Measurements from ENCODE around the gene OR51I1.
A peak's percentile ranks its signal among the peaks of the same experiment; 100 is the strongest.

OR51I1 gene, protein sequence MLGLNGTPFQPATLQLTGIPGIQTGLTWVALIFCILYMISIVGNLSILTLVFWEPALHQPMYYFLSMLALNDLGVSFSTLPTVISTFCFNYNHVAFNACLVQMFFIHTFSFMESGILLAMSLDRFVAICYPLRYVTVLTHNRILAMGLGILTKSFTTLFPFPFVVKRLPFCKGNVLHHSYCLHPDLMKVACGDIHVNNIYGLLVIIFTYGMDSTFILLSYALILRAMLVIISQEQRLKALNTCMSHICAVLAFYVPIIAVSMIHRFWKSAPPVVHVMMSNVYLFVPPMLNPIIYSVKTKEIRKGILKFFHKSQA

DNA sequence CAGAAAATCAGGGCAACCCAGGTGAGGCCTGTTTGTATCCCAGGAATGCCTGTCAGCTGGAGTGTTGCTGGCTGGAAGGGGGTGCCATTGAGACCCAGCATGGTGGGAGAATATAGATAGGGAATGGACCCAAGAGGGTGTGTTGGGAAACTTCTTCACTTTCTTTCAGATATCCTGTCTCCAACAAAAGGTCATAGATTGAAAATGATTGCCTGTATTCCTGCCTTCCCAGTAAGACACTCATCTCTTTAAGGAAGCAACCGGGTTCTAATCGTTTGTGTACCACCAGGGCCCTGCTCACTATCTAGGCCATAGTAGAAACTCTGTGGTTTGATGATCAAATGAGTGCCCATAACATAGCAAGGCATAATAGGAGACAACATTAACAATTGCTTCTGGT is at the start of gene OR51I1:
Gene OR51I1, minus strand, starts transcription at position 101 of the 400 bp plus-strand sequence. Its CDS starts 0 bp downstream, at position 101.
- in situ Hi-C loops (cut with MboI; ENCODE audit: low pct_unique_long_range_greater_than_20kb, low sequenced_read_pairs): no loop called here

DNA sequence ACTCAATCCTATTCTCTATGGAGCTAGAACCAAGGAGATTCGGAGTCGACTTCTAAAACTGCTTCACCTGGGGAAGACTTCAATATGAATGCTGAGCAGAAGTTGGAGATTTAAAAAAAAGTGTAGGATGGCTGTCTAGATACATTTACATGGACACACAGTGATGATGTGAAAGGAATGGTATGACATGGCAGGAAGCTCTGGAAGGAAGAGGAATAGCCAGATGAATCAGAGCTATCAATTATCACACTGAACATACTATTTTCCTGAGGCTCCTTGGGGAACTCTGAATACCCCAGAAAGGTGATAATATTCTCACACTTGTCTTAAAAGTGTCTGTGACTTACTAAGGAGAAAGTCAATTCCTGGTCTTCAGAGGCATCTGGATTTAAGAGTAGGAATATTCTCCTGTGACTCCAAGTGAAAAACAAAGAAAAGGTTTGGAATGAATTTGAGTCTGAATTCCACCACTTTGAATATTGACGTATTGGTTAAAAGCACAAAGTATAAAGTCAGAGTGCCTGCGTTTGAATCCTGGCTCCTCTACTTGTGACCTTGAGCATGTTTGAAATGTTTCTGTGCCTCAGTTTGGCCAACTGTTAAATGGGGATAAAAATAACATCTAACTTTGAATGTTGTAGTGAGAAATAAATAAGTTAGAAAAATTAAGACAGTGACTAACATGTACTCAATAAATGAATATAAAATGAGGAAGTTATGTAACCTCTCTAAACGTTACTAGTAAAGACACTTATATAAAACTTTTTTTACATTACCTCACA is 48.5 kb upstream of the OR51I1 start:
- DNase-seq: no peak
- in situ Hi-C loops (cut with MboI; ENCODE audit: low pct_unique_long_range_greater_than_20kb, low sequenced_read_pairs): no loop called here

More for the DNA sequence above, at the start of gene OR51I1:
- DNase-seq: no peak

DNA sequence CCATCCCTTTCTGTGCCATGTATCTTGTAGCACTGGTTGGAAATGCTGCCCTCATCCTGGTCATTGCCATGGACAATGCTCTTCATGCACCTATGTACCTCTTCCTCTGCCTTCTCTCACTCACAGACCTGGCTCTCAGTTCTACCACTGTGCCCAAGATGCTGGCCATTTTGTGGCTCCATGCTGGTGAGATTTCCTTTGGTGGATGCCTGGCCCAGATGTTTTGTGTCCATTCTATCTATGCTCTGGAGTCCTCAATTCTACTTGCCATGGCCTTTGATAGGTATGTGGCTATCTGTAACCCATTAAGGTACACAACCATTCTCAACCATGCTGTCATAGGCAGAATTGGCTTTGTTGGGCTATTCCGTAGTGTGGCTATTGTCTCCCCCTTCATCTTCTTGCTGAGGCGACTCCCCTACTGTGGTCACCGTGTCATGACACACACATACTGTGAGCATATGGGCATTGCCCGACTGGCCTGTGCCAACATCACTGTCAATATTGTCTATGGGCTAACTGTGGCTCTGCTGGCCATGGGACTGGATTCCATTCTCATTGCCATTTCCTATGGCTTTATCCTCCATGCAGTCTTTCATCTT is 47.6 kb upstream of the OR51I1 start:
- in situ Hi-C loops (cut with MboI; ENCODE audit: low pct_unique_long_range_greater_than_20kb, low sequenced_read_pairs): no loop called here
- DNase-seq: no peak

DNA sequence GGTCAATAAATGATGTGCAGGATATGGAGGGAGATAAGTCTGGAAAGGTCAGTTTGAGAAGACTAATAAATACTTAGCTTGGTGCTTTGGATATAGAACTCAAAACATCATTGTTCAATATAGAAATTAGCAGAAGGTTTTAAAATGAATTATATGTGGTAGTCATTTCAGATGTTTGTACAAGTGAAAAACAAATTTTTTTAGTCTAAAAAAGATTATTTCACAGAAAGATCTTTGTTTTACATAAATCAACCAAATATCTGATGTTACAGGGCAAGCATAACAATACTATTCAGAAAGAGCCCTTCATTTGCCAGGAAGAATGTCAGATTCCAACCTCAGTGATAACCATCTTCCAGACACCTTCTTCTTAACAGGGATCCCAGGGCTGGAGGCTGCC is 47.1 kb upstream of the OR51I1 start, which contains the start of gene OR52D1:
Gene OR52D1, plus strand, starts transcription at position 301 of the 400 bp plus-strand sequence. Its CDS starts 22 bp downstream, at position 323.
- in situ Hi-C loops (cut with MboI; ENCODE audit: low pct_unique_long_range_greater_than_20kb, low sequenced_read_pairs): no loop called here

DNA sequence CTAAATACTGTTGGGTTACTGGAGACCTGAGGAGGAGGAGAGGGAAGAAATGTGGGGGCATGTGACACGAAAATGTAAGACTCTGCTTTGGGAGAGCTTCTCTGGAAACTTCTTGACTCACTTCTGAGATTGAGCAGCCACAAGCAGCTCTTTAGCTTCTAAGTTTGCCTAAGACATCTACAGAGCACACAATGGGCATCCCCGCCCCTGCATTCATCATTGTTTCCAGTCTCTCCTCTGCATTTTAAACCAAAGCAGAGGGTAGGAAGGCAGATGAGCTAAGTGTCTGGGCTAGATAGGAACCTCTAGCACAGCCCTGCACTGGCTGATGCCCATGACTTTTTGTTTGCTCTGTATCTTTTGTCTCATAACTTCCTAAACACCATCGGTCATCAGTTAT is 45.1 kb upstream of the OR51I1 start:
- in situ Hi-C loops (cut with MboI; ENCODE audit: low pct_unique_long_range_greater_than_20kb, low sequenced_read_pairs): no loop called here
- no peak for DNase-seq

More for the DNA sequence above, 47.1 kb upstream of the OR51I1 start, which contains the start of gene OR52D1:
- DNase-seq: no peak

DNA sequence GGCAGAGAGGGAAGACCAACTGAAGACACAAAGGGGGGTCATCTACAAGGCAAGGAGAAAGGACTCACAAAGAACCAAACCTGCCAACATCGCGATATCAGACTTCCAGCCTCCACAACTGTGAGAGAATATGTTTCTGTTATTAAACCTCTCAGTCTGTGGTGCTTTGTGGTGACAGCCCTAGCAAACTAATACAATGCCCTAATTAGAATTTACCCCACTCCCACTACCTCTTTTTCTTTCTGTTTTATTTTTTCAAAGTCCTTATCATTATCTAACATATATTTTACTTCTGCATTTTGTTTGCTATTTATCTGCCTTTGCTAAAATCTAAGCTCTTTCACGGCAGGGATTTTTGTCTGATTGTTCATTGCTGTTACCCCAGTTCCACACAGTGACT is 44.7 kb upstream of the OR51I1 start:
- in situ Hi-C loops (cut with MboI; ENCODE audit: low pct_unique_long_range_greater_than_20kb, low sequenced_read_pairs): no loop called here
- no peak for DNase-seq

DNA sequence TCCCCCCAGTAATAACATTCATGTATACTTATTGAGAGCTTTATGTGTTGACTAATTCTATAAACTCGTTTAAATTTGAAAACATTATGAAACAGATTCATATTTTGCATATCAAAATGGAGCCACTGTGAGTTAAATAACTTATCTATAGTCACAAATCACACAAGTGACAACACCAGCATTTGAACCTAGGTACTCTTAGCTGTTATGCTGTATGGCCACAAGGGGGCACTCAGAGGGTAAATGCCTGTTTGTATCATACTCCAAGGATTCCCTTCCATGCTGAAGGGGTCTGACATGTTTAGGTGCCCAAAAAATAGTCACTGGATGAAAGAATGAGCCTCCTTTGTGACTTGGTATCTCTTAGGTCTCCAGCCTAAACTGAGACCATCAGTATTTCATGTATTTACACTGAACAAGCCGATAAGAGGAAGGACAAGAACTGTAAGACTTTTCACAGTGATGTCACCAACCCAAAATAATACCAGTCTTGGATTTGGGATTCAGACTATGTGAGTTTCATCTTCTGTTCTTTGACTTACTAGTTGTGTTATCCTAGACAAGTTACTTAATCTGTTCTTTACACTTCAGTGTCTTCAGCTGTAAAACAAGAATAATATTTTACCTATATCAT is 35.0 kb upstream of the OR51I1 start:
- in situ Hi-C loops (cut with MboI; ENCODE audit: low pct_unique_long_range_greater_than_20kb, low sequenced_read_pairs): no loop called here
- DNase-seq: peak; percentile 38

DNA sequence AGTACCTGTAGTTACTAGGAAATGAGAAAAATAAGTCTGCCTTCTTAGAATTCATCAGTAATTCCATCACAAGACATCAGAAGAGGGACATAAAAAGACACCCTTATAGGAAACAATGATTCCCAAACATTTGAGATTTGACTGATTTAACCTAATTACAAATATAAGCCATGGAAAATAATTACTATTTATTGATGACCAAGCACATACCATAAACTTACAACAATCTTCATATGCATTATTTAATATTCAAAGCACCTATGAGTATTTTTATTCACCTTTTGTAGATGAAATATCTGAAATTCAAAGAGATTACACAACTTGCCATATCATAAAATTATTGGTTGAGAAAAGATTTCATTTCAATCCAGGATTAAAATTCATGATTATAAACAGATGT is 32.6 kb upstream of the OR51I1 start:
- in situ Hi-C loops (cut with MboI; ENCODE audit: low pct_unique_long_range_greater_than_20kb, low sequenced_read_pairs): no loop called here
- DNase-seq: no peak

DNA sequence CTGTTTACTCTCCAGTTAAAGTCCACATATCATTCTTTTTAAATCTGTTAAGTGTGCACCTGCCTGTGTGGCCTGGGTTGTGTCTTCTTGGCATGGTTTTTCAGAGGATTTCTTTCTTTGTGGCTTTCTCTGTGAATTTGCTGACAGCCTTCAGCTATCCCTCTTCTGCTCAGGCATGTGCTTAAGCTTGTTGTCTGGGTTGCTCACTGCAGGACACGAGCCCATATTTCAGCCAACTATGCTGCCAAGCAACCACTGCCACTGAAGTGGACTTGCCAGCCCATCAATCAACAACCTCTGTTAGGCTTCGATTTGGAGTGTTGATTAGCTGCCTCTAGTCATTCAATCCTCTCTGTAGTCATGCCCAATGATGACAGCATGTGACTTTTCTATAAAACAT is 26.2 kb upstream of the OR51I1 start:
- DNase-seq: no peak
- in situ Hi-C loops (cut with MboI; ENCODE audit: low pct_unique_long_range_greater_than_20kb, low sequenced_read_pairs): no loop called here

DNA sequence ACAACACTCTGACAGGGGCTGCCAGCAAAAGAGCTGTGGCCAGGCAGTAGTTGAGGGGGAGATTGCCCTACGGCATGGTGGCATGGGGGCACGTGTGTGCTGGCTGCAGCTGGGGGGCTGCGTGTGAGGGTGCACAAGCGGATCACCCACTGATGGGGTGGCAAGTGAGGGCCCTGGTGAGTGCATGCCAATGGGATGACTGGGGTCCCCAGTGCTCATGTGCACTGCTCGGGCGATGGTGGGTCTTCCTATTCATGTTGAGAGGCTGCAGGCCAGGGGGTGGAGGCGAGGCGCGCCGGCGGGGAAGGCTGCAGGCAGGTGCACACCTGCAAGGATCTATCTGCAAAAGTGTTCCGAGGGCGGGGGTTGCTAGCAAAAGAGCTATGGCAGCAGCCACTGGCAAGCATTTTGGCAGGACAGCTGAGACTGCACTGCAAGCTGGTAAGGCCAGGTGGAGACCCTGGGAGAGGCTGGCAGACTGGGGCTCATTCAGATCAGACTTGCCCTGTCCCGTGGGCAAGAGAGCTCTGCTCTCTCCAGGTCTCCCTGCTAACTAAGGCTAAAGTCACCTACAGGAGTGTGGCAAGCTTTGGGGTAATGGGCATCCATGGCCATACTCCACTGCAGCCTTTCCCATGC is 19.8 kb upstream of the OR51I1 start:
- in situ Hi-C loops (cut with MboI; ENCODE audit: low pct_unique_long_range_greater_than_20kb, low sequenced_read_pairs): no loop called here
- no peak for DNase-seq

DNA sequence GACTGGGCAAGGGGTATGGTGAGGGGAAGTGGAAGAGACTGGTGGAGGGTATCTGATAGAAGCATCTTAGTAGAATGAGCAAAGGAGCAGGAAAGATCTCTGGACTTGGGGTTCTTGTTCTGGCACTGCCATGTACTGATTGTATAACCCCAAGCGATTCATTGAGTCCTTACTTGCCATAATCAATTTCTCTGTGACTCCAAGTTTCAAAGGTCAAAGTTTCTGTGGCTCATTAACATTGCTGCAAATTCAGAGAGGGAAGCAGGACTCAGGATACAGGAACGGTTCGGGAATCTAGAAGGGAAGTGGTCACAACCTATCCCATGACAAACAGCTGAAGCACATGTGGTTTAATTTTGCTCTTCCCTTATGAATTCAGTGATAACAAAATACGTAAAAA is 8.1 kb upstream of the OR51I1 start:
- DNase-seq: no peak
- in situ Hi-C loops (cut with MboI; ENCODE audit: low pct_unique_long_range_greater_than_20kb, low sequenced_read_pairs): no loop called here

DNA sequence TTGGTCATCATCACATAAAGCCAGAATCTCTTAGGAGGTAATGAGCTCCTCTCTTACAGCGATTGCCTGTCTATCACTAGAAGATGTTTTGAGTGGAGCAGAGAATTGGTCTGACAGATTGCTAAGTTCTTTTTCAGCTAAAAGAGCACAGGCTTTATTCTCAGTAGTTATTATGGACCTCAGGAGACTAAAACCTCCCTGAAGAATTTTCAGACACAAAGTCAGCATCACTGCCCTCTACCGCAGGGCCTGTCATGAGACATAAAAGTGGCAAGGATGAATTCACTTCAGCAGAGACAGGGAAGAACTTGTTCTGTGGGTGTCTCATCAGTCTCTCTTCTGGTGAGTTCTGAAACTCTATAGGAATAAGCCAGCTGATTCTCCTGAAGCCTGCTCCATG is 7.7 kb upstream of the OR51I1 start, which contains the start of gene OR51I2:
Gene OR51I2, plus strand, starts transcription at position 301 of the 400 bp plus-strand sequence. CDS start 4,166 bp downstream, outside the sequence.
- in situ Hi-C loops (cut with MboI; ENCODE audit: low pct_unique_long_range_greater_than_20kb, low sequenced_read_pairs): no loop called here
- DNase-seq: no peak

DNA sequence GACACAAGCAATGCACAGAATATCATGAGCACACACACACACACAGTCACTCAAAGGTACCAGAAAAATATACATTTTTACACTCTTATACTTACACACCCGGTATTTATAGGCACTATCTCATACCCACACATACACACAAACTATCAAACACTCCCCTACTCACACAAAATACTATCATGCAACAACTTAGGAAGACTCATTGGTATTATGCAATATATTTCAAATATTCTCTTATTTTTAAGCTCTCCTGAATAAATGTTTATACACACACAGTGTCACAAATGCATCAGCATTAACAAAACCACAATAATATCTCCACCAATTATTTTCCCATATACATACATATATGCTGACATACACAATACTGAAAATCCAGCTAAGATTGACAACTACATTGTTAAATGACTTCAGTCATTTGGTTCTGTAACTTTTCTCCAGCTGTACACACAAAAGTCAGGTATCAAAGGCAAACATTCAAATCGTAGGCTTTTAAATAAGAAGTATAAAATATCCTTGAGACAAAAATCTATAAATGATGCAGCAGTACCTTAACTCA is 2.6 kb upstream of the OR51I1 start:
- in situ Hi-C loops (cut with MboI; ENCODE audit: low pct_unique_long_range_greater_than_20kb, low sequenced_read_pairs): no loop called here
- DNase-seq: no peak

DNA sequence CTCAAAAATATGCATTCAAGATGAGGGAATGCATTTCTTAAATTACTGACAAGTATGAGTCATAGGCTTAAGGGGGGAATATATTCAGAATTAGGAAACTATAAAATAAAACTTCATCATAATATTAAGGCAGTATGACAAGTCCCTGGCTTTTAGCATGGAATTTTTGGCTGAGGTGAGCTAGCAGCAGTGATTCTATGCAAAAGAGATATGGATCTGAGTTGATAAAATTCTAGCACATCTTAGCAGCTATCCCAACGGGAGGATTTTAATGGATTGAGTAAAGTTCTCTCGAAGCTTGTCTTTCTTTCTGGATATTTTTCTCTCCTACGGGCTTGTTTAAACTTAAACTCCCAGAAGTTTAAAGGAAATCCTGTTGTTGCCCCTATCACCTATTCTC is 18.2 kb downstream of the OR51I1 start:
- in situ Hi-C loops (cut with MboI; ENCODE audit: low pct_unique_long_range_greater_than_20kb, low sequenced_read_pairs): no loop called here
- DNase-seq: no peak

DNA sequence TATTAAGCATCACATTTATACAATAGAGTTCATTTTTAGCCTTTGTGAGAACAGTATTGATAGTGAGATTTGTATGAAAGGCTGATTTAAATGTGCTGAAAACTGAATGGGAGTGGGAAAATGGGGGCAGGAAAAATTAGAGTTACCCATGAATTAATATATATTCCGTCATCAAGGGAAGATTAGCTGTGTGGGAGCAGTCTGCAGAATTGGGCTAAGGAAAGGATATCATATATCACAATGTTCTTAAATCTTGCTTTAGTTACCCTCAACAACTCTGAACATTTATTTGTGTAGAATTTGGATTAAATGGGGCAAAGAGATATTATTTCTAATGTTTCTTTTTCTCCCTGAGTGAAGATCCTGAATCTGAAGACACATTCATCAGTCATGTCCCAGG is 19.5 kb downstream of the OR51I1 start, which contains the start of gene OR51Q1:
Gene OR51Q1, plus strand, starts transcription at position 301 of the 400 bp plus-strand sequence. Its CDS starts 90 bp downstream, at position 391.
- in situ Hi-C loops (cut with MboI; ENCODE audit: low pct_unique_long_range_greater_than_20kb, low sequenced_read_pairs): no loop called here

DNA sequence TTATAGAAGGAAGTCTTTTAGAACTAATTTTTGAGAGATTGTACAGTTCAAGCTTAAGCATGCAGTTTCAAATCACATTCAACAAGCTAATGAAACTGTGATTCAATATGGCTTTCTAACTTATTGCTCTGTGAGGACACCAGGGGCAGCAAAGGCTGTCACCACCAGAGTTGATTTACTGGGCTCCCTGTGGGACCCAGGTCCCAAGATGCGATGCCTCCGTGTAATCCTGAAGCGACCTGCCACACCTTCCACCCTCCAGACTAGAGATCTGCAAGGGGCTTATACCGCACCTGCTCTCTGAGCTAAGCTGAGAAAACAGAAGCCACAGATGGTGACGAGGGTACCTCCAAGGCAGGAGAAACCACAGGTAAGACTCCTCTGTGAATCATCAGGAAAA is 20.3 kb downstream of the OR51I1 start:
- in situ Hi-C loops (cut with MboI; ENCODE audit: low pct_unique_long_range_greater_than_20kb, low sequenced_read_pairs): no loop called here
- DNase-seq: no peak

More for the DNA sequence above, 19.5 kb downstream of the OR51I1 start, which contains the start of gene OR51Q1:
- DNase-seq: no peak

DNA sequence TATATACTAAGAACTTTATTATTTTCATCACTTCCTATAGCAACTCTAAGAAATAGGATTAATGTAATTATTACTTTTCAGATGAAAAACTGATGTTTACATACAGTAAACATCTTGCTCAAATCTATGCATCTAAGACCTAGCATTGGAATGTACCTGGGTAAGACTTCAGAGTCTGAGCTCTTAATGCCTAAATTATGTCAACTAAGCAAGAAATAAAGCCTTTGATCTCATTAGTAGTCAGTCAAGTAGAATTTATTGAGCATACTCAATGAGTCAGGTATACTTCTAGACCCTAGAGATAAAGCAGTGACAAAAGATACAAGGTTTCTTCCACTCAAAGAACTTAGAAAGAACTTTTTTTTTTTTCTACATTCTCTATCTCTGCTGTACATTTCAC is 36.1 kb downstream of the OR51I1 start:
- in situ Hi-C loops (cut with MboI; ENCODE audit: low pct_unique_long_range_greater_than_20kb, low sequenced_read_pairs): no loop called here
- no peak for DNase-seq

DNA sequence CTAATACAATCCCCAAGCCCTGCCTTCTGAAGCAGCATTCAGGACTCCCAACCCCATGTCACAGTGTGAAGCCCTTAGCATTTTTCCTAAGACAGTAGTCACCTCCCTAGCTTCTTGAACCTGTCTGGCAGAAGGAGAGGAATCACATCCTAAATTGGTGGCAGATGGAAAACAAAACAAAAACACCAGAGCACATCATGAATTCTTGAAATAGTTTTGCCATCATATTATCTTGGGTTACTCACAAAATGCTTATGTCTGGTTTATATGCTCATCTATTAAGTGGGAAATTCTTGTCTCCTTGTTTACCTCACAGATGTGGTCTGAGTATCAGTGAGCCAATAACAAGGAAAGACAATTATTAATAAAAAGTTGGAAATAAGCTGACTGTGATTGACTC is 42.4 kb downstream of the OR51I1 start:
- in situ Hi-C loops (cut with MboI; ENCODE audit: low pct_unique_long_range_greater_than_20kb, low sequenced_read_pairs): no loop called here
- no peak for DNase-seq

DNA sequence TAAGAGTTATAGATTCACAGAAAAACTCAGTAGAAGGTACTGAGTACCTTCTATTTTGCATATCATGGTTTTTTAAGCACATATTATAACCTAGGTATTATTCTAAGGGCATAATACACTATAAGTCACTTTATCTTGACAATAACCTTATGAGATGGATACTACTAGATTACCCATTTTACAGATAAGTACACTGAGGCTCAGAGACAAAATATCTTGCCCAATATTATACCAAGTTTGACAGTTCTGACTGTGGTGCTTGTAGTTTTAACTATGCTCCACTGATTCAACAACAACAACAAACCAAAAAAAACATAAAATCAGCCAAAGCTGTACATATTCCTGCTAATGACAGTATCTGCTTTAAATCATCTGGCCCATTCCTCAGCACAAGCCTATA is 47.2 kb downstream of the OR51I1 start:
- in situ Hi-C loops (cut with MboI; ENCODE audit: low pct_unique_long_range_greater_than_20kb, low sequenced_read_pairs): no loop called here
- no peak for DNase-seq

All from KBM-7 (cell line).